Hypothalamus (tissue), 51 donors: ENCODE data around the gene ANKFN1.
A peak's percentile ranks its signal among the peaks of the same experiment; 100 is the strongest.

Experiments used
- DNase-seq, 51 donors: peaks; one replicate each; lab custom pipeline; 2025; lab: John Stamatoyannopoulos, UW

ANKFN1 gene

DNA sequence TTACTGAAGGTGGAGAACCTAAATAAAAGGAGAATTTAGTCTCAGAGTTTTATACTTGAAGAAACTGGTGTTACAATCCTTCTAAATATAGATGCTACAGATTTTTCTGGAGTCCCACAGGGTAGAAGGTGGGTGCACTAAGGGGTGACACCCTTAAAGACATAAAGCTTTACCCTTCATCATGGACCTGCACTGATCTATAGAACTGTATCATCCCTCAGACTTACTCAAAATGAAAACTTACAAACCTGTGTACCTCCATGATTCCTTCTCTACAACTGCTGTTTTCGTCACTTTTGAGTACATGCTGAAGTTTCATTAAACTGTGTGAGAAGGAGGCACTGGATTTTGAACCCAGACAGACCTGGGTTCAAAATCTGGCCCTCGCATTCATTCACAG is 270.7 kb downstream of the ANKFN1 start:
- no peak for DNase-seq

DNA sequence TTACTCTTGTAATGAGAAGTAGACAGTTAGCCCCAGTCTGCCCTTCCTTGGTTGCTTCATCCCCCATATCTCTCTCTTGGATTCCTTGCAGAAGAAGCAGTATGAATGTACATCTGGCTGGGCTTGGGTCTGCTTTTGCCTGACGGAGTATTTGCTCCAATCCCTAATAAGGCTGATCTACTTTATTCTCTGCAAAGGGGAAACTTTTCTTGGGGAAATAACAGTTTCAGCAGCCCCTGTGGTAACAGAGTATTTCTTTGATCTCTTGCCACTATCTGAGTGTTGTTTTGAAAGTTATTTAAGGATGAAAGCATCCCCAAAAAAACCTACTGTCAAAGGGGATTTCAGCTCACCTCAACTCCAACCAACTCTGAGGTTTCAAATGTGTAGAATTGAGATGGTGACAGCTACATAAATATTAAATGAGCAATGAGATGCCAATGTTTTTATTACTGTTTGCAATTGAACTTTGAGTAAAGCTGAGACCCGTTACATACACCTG is 271.3 kb downstream of the ANKFN1 start:
- no peak for DNase-seq

DNA sequence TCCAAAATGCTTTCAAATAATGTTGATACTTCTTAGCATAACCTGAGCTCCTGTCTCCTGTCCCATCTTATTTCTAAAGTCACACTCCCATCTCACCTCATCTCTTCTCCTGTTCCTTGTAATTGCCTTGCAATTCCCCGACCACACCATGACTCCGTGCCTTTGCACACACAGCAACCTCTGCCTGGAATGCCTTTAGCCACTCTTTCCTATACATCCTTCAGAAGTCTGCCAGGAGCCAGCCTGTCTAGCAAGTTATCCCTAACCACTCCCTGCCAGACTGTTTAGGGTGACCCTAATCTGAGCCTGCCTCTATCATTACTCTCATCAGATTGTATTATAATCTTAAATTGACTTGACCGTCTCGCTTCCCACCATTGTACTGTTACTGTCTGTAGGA is 272.2 kb downstream of the ANKFN1 start:
- no peak for DNase-seq

DNA sequence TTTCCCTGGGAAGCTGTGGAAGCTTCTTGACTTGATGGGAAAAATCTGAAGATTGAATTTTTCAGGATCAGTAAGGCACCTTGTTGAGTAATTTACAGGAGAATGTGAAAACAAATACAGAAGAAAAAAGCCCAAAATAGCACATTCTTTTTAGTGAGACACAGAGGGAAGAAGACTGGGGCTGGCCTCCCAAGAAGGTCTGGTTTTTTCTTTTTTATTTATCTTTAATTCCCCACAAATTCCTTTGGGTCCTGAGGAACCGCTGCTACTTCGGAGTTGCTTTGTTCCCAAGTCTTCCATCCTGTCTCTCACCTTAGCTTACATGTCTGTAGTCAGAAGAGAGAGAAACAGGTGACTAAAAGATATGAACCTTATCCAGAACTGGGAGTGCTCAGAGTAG is 273.6 kb downstream of the ANKFN1 start:
- DNase-seq, result no peak

DNA sequence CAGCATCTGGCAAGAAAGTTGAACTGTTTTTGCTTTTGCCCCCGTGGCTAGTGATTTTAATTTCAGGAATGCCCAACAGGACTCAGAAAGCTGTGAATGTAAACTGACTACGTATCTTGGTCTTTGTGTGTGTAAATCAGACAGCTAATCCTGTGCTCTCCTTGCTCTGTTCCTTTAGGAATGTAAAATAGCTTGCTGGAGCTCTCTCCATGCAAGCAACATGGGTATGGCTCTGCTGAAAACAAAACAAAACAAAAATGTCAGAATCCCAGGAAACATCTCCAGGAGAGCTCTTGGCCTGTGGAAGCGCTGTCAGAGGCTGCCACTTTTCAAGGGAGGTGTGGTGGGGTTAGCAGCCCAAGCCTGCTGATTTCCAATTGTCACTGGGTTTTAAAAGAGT is 278.5 kb downstream of the ANKFN1 start:
- no peak for DNase-seq

DNA sequence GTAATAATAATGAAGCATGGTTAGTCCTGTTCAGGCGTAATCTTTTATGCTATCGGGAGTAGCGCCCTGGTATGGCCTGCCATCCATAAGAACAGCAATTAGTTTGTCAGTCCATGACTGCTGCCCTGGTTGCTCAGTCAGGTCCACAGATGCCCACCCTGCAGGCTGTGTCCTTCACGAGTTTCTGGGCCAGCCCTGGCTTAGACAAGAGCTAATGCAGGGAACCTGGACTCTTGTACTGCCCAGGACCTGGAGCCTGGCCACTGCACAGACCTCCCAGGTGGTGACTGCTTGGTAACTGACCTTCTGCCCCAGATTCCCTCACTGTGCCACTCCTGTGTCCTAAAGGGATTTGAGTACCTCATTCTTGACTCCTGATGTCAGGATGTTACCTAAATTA is 279.2 kb downstream of the ANKFN1 start:
- no peak for DNase-seq

DNA sequence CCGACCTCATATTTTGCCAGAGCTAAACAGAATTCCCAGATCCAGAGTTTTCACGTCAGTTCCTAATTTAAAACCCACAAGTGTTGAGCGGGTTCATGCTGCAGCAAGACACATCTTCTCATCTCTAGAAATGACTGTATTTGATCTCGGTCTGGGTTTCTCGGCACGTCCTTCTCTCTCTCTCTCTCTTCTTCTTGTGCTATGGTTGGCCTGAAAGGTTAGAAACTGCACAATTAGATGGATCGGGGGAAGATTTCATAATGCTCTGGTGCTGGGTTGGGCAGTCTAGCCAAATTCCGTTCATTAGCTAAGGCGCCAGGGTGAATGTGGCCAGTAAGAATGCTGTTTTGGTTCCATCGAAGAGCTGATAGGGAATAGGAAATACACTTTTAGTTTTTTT is 281.3 kb downstream of the ANKFN1 start:
- DNase-seq, result no peak

DNA sequence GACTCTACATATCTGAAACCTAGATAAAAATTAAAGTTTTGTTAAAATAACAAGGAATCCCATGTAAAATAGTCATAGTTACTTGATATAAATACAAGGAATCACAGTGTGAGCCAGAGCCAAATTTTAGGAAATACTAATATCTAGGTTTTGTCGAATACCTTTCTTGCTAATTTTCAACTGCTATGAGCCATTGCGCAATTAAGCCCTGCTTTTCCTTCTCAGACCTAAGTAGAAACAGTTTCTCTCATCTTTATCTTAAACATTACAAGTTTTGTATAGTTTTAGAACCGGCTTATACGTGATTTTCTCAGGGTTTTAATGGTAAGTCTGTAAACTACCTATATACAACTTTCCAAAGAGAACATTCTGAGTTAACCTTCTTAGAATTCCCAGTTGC is 282.9 kb downstream of the ANKFN1 start:
- no peak for DNase-seq

DNA sequence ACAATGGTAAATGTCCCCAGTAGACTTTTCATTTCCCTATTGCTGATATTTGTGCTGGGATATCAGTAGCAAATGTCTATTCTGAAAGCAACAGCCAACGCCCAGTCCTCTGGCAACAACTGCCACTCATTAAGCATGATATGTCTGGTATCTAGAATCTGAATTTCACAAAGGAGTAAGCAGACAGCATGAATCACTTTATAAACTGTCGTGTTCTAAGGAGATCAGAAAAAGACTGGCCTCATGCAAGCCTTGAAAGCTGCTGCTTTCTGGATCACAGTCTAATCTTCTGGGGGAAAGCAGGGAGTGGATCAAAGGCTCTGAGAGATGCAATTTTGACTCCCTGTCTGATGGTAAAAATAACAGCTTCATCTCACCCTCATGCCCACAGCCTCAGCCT is 287.1 kb downstream of the ANKFN1 start:
- no peak for DNase-seq

DNA sequence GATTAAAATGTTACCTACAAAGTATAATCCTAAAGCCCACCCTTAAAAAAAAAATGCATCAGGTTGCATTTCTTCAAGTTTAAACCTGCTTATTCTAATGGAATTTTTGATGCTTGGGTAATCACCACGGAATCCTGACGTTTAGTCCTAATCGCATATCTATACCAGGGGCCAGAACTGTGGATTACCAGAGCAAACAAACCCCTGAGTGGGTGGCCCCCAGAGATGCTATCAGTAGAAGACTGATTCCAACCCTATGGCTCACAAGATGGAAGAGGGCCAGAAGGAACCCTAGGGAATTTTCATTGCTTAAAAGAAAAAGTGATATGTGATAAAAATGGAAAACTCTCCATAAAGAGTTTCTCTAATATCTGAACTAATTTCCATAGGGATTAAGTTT is 288.0 kb downstream of the ANKFN1 start:
- DNase-seq, result no peak

DNA sequence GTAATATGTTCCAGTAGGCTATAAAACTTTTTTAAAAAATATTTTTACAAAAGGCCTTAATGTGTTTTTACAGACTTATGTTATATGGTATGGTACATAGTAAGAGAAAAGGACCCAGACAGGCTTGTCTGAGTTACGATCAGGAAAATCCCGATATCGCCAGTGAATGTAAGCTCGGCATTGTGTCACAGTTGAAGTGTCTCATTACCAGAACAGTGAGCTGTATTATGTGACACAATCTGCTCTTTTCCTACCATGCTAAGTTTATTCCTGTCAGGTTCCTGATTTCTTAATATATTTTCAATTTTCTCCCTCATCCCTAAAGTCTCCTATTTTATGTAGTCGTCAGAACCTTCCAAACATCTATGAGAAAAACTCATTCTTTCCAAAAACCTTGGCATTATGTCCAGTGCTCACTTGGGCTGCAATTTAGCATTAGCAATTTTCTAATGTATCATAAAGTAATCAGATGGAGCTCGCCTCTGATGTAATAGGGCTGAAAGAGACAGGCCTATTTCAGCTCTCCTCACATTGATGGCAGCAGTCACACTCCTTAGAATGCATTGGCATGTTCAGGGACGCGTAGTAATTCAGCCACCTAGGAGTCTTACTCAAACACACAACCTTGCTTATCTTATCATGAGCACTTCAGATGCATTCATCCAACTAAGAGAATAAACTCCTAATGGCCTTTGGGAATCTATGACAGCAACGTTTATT is 292.6 kb downstream of the ANKFN1 start:
- DNase-seq, result no peak

DNA sequence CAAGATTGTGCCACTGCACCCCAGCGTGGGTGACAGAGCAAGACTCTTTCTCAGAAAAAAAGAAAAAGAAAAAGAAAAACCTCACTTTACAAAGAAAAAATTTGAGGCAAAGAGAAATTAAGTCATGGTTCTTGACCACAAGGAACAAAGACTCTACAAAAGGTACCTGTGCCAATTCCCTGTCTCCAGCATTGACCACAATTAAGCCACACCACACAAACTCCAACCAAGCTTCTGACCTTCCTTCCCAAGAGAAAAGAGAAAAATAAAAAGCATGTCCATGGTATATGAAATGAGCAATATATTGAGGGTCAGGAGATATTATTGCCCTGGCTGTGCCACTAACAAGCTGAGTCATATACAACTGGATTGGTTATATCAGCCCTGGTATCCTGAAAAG is 293.9 kb downstream of the ANKFN1 start:
- DNase-seq, result no peak

DNA sequence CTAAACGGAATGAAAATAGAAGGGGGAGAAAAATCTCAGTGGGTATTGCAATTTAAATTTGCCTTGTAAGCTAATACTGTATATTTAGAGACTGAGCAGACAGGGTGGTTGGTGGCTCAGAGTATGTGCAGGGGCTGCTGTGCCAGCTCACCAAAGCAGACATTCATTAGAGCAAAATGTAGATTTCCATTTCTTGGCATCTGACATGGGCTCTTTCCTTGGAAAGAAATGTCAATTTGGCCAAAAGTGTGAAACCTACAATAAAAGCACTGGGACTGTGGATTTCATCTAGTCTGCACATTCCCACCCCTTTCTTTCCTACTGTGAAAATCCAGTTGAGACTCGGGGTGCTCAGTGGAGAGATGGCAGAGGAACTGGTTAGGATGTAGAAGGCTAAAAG is 295.1 kb downstream of the ANKFN1 start:
- DNase-seq, result no peak

DNA sequence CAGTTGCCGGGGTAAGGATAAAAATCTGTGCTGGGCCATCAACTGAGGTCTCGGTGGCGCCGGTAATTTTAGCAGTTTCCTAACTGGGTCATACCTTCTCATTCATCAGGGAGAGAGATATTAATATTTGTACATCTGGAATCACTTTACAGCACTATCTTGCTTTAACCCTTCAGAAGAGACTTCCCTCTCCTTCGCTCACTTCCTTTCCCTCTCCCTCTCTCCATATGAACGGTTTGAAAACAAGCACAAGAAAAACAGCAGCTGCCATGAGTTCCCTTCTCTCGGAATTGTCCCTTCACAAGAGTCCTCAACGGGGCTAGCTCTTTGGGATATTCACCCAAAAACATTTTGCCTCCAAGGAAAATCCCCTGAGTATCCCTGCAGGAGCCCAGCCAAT is 295.9 kb downstream of the ANKFN1 start:
- no peak for DNase-seq

DNA sequence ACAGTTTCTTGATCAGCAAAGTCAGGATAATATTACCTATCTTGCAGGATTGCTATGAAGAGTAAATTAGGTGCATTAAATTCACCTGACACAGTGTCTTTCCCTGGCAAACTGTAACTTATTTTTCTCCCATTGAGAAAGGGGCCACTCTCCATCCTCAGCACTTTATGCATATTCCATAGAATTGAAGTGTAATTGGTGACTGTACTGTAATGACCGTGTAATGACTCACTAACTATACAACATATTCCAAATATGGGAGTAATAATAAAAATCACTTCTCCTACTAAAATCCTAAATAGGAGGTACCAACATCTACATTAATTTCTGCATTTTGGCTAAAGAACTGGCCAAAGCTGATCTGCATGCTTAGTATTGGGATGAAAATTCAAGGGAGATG is 298.4 kb downstream of the ANKFN1 start:
- no peak for DNase-seq

DNA sequence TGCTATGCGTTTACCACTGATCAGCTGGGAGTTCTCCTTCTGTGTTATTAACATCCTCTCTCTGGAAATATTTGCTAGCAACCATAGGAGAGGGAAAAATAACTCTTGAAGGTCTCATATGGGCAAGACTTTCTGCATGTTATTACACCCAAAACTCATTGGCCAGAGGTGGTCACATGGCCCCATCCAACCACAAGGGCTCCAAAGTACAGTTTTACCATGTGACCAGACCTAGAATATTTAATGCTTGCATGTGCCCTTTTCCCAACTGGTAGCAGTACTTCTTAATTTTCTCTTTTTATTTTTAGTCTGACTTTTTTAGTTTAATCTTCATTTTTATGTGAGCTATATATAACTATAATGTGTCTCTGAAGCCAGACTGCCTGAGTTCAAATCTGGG is 299.2 kb downstream of the ANKFN1 start:
- DNase-seq, result no peak

DNA sequence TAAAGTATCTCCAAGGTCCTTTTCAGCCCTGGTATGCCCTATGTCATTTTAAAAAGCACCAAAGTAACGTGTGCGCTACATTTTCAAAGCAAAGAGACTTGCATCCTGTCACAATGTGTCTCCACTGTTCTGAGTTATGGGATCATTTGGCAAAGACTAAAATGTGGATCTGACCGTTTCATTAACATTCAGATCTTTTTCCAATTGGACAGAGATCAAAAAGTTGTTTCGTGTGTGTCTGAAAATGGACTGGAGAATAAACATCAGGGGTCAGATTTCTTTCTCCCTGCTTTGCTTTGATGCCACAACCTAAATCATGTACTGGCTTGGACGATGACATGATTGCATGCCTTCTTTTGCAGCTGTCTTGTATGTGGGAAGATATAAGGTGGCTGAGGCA is 304.2 kb downstream of the ANKFN1 start:
- no peak for DNase-seq

DNA sequence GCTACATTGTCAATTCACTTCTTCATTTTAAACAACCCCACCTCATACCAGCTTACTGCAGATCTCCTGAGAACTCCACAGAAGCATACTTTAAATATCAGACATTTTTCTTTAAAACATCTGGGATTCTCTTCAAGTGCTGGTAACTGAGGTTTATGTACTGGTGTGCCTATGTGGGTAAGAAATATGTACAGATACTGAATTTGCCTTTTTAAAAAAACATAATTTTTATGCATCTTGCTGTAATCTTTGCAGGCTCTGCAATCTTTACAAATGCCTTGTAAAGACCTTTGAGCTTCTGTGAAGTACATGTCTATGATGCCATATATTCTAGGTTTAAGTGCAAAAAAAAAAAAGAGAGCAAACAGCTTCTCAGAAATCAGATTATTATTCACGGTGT is 312.6 kb downstream of the ANKFN1 start:
- DNase-seq, result no peak

DNA sequence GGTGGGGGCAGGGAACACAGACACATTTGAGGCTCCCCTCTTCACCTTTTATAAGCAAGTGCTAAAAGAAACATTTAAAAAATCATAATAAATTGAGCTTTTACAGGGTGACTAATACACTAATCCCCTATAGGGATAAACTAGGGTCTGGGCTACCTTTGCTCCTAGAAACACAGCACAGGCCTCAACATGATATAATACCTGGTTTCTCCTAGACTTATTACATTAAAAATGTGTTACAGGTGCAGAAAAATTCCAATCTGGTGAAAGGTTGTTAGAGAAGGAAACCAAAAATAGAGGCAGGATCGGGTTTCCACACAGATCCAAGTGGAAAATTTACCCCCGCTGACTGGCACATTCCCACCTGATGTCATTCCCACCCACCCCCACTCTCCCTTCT is 315.6 kb downstream of the ANKFN1 start:
- DNase-seq, result no peak

DNA sequence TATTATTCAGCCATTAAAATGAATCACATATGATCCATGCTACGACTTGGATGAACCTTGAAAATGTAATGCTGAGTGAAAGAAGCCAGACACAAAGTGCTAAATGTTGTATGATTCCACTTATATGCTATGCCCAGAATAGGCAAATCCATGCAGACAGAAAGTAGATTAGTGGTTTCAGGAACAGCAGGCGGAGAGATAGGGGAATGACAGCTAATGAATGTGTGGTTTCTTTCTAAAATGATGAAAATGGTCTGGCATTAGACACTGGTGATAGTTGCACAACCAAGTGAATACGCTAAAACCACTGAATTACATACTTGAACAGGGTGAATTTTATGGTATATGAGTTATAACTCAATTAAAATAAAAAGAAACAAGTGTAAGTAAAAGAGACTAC is 318.4 kb downstream of the ANKFN1 start:
- no peak for DNase-seq

DNA sequence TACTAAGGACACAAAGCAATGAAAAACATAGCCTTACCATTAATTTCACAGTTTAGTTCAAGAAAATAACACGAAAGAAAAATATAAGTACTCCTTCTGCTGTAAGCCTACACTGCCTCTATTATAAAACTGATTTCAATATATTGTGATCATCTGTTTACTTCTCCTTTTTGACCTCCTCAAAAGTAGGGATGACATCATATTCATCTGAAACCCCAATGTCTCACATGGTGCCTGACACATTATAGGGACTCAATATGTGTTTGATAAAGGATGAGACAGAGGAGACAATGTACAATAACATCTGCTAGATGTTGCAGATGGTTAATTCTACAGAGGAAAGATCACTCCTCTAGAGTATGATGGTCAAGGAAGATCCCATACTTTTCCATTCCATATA is 321.8 kb downstream of the ANKFN1 start:
- DNase-seq, result no peak

DNA sequence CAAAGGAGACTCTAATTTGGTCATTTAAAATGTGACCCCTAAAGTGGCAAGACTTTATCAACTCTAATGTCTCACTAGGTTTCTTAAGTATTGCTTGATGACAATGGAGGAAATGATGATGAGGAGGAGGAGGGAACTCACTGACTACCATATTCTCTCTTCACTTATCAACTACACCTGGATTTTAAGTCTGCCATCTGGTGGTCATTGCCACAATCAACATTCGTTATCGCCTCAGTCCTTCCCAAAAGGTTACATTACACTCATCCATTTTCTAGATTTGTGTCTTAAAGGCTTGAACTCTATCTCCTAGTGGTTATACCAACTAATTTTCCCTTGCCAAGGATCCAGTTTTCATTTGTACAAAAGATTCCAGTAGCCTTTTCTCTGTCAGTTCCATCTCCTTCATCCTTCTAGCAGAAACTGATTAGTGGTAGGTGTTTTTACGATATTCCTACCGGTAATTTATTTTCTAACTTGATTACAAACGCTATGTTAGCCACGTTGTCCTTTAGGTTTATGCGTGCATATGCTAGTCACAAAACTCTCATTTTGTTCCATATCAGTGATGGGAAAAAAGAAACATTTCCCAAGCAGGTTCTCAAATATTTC is 325.7 kb downstream of the ANKFN1 start:
- DNase-seq, result peak in 1 of 51 donors; percentile 4

DNA sequence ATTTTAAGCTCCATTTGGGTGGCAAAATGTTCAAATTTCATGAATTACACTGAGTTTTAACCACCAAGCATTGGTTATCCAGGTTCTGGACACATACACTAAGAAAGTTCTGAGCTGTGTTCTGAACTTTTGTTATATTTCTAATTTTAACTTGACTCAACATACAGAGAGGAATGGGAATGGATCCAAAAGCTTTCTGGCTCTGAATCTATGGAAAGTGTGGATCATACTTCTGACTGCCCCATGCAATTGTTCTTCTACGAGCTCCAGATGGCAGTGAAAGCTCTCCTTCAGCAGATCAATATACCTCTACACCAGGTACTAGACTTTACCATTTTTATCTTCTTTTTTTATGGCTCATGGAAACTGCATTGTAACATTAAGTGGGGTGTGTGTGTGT is 327.2 kb downstream of the ANKFN1 start:
- DNase-seq, result no peak
